Endothelial cell of umbilical vein (primary cell): ENCODE results near the gene JSRP1. TPM values are rescaled to one million over a fixed set of nuclear protein-coding genes. Genes with fewer than 3 reads are reported as not detected.

Experiments
- BruUV-seq: library from RNA; stranded (reverse); fragments of 400-500 nt; replicated peaks from 2 replicates; lab custom pipeline; 2021; lab: Mats Ljungman, UMichigan
- CTCF ChIA-PET: fragments of 300-600, 350-600 bp; sonication (Branson Sonifier 250); formaldehyde crosslinking; loops from one replicate; lab custom pipeline; 2021; ENCODE audit warnings: antibody characterized with exemption, inconsistent platforms; lab: Charles Lee
- POLR2A ChIA-PET: fragments of 300-600, 350-600 bp; sonication (Branson Sonifier 250); formaldehyde crosslinking; loops from one replicate; lab custom pipeline; 2021; ENCODE audit warnings: antibody characterized with exemption, inconsistent platforms; lab: Charles Lee
- DNase-seq: peaks from one replicate; pipeline ENCODE4 v3.0.0-alpha.2; 2011; ENCODE audit warnings: low read depth, low spot score
- FAIRE-seq: peaks from 2 replicates; lab custom pipeline; 2011; peaks lifted over from hg19 to GRCh38; lab: Jason Lieb, UNC
- H2AFZ ChIP-seq: 2 replicates; pipeline ENCODE4 v1.6.0; 2012; ENCODE audit warnings: low read depth, low read length, control low read depth, inconsistent platforms
- H3K27ac ChIP-seq: 2 replicates; pipeline ENCODE4 v1.5.1; 2011; ENCODE audit warnings: low read depth, mild to moderate bottlenecking, control low read depth, low read length, moderate library complexity; ENCODE audit not compliant: insufficient read depth
- H3K27me3 ChIP-seq, 2 experiments: 2 replicates each; pipeline versions ENCODE4 v1.6.0 to v1.6.1; 2011; ENCODE audit warnings: low read length in 2 of 2, mixed read lengths in 1 of 2; ENCODE audit not compliant: control insufficient read depth in 2 of 2, insufficient read depth in 2 of 2
- H3K36me3 ChIP-seq, 2 experiments: 2 replicates in 1 of 2; 3 replicates in 1 of 2; pipeline ENCODE4 v1.5.1; 2011; ENCODE audit warnings: low read length in 2 of 2, mild to moderate bottlenecking in 1 of 2, moderate library complexity in 1 of 2; ENCODE audit not compliant: control insufficient read depth in 2 of 2, insufficient read depth in 2 of 2; ENCODE audit errors: extremely low read depth in 1 of 2
- H3K4me1 ChIP-seq: 3 replicates; pipeline ENCODE4 v1.5.1; 2011; ENCODE audit warnings: mild to moderate bottlenecking, low read length; ENCODE audit not compliant: control insufficient read depth, insufficient read depth; ENCODE audit errors: extremely low read depth
- H3K4me2 ChIP-seq: 2 replicates; pipeline ENCODE4 v1.6.1; 2011; ENCODE audit warnings: low read length, control low read depth, mixed read lengths; ENCODE audit not compliant: insufficient read depth
- H3K4me3 ChIP-seq, 3 experiments: fragments of 200-600 bp in 1 of 3; sonication (generic), shearing (Covaris generic) in 1 of 3; replicated peaks in 1 of 3; 2 replicates each; pipeline ENCODE4 v1.5.1; 2011 to 2016; ENCODE audit warnings: control low read depth in 3 of 3, low read length in 3 of 3, mild to moderate bottlenecking in 2 of 3, inconsistent platforms in 1 of 3, low read depth in 1 of 3, moderate library complexity in 1 of 3; ENCODE audit not compliant: insufficient read depth in 1 of 3
- H3K79me2 ChIP-seq: 2 replicates; pipeline ENCODE4 v1.6.0; 2012; ENCODE audit warnings: low read length, inconsistent platforms; ENCODE audit not compliant: control insufficient read depth, insufficient read depth
- H3K9ac ChIP-seq: replicated peaks from 2 replicates; pipeline ENCODE3; 2011; ENCODE audit warnings: low read length, control low read depth; ENCODE audit not compliant: insufficient read depth; ENCODE audit errors: extremely low read depth
- H3K9me1 ChIP-seq: replicated peaks from 3 replicates; pipeline ENCODE4 v1.6.0; 2011; ENCODE audit warnings: mild to moderate bottlenecking, low read length; ENCODE audit not compliant: control insufficient read depth, insufficient read depth; ENCODE audit errors: extremely low read depth
- H3K9me3 ChIP-seq: replicated peaks from 2 replicates; pipeline ENCODE4 v1.5.1; 2012; ENCODE audit warnings: low read length, inconsistent platforms; ENCODE audit not compliant: control insufficient read depth, insufficient read depth
- H4K20me1 ChIP-seq: replicated peaks from 2 replicates; pipeline ENCODE3; 2011; ENCODE audit warnings: mild to moderate bottlenecking, low read length; ENCODE audit not compliant: control insufficient read depth, insufficient read depth; ENCODE audit errors: extremely low read depth
- EZH2 ChIP-seq: IDR thresholded peaks from 2 replicates; pipeline ENCODE4 v1.6.1; 2012; ENCODE audit warnings: borderline replicate concordance, low read depth, mild to moderate bottlenecking, moderate library complexity, low read length, inconsistent platforms; ENCODE audit not compliant: severe bottlenecking
- FOS ChIP-seq: IDR thresholded peaks from 2 replicates; pipeline ENCODE4 v1.6.1; 2011; ENCODE audit warnings: mild to moderate bottlenecking, low read length, moderate library complexity, borderline replicate concordance; ENCODE audit not compliant: insufficient read depth
- GATA2 ChIP-seq: IDR thresholded peaks from 2 replicates; pipeline ENCODE4 v1.7.0; 2011; ENCODE audit warnings: low read depth, mild to moderate bottlenecking, moderate library complexity, mixed read lengths, low read length; ENCODE audit not compliant: insufficient read length, insufficient read depth
- JUN ChIP-seq: IDR thresholded peaks from 2 replicates; pipeline ENCODE4 v1.6.1; 2011; ENCODE audit warnings: borderline replicate concordance, low read depth; ENCODE audit not compliant: insufficient read length, insufficient read depth
- MAX ChIP-seq: IDR thresholded peaks from 2 replicates; pipeline ENCODE4 v1.6.1; 2011; ENCODE audit not compliant: insufficient read depth, insufficient read length
- MYC ChIP-seq: IDR thresholded peaks from one replicate; pipeline ENCODE4 v1.6.1; 2011; ENCODE audit warnings: mild to moderate bottlenecking, low read depth, low read length
- POLR2A ChIP-seq: IDR thresholded peaks from 2 replicates; pipeline ENCODE4 v1.6.1; 2012; ENCODE audit warnings: low read depth, mild to moderate bottlenecking, control low read depth, low read length
- POLR2AphosphoS5 ChIP-seq: IDR thresholded peaks from 2 replicates; pipeline ENCODE4 v1.6.1; 2012; ENCODE audit warnings: low read depth, mild to moderate bottlenecking, control low read depth, low read length, moderate library complexity; ENCODE audit not compliant: insufficient read depth
- dilution Hi-C: fragments of 300-500 bp; cut with MboI; formaldehyde crosslinking; loops from one replicate; pipeline ENCODE4 v1.15.0; 2019; ENCODE audit warnings: low sequenced_read_pairs; ENCODE audit not compliant: extremely low pct_ligation_motif_present
- intact Hi-C: fragments of 100-400 bp; cut with micrococcal nuclease; formaldehyde crosslinking; loops from one replicate; pipeline ENCODE4 v1.10.0; 2022
- polyA plus RNA-seq, 4 experiments: library from polyadenylated mRNA; depleted of rRNA in 3 of 4; stranded (reverse) in 3 of 4; unstranded in 1 of 4; fragments of >200 nt; gene quantifications; 2 replicates each; pipeline versions ENCODE4 v1.2.1 to v1.2.3, GENCODE V29; 2011 to 2012; ENCODE audit warnings: missing spikeins in 1 of 4
- total RNA-seq: library from RNA; stranded (reverse); gene quantifications from 2 replicates; pipeline ENCODE4 v1.2.3, GENCODE V29; 2021
- TF ChIP-seq, protein P1 (sequence below), 2 donors: IDR thresholded peaks; 1 replicate in 1 of 2; 2 replicates in 1 of 2; pipeline ENCODE4 v1.5.1; 2011; ENCODE audit warnings: low read length in 2 of 2, mild to moderate bottlenecking in 2 of 2, moderate library complexity in 2 of 2, control low read depth in 1 of 2, inconsistent platforms in 1 of 2, low read depth in 1 of 2; ENCODE audit not compliant: insufficient read depth in 1 of 2; ENCODE audit errors: extremely low read depth in 1 of 2

The JSRP1 gene
- total and polyA plus RNA-seq, 2 donors (not counting 3 experiments of a cell fraction or from before 2014, with no cell fraction given), result not detected

DNA sequence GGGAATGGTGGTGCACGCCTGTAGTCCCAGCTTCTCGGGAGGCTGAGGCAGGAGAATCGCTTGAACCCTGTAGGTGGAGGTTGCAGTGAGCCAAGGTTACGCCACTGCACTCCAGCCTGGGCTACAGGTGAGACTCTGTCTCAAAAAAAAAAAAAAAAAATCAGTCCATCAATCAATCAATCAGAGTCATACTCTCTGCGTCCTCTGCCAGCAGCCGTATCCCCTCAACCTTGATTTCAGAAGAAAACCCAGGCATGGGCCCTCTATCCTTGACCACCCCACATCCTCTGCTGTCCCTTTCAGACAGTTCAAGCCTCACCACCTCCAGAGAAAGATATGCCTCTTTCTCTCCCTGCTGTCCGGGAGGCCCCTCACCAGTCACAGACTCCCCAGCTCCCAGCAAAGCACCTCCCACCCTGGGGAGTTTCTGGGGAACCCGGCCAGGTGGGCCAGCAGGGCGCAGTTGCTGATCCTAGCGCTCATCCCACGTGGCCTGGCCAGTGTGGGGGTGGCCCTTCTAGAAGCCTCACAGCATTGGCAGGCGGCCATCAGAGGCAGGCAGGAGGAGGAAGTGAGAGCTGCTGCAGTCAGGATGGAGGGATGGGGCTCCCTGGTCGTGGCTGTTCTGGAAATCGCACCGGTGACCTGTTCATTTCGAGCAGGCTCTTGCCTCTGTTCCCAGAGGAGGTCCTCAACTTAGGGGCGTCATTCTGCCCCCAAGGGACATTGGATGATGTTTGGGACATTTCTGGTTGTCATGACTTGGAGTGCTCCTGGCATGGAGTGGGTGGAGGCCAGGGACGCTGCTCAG, 10.2 kb upstream of the JSRP1 start:
- Histone ChIP-seq H3K9me3 (no peaks in the 10 kb centered on the region), H3K9me1 (no peaks in the 10 kb centered on the region), H3K4me2 (no peak overlapping the region), H3K27ac (no peak overlapping the region), H3K36me3 (peaks cover 0 to under 1% of the 10 kb centered on the region in 2 experiments), H3K9ac (no peak overlapping the region), H4K20me1 (no peaks in the 10 kb centered on the region), H3K79me2 (peaks cover 20% of the 10 kb centered on the region), H3K4me1 (peaks cover 13% of the 10 kb centered on the region), H3K4me3 (no peak overlapping the region), H3K27me3 (no peaks in the 10 kb centered on the region), H2AFZ (peak overlapping the region; percentile 57)
- DNase-seq (peak; percentile 78), FAIRE-seq (peak; percentile 96)
- intact Hi-C loops (no loop called here), dilution Hi-C loops (no loop called here)
- TF ChIP-seq MYC, result peak; percentile 64
- no peak for TF ChIP-seq JUN
- TF ChIP-seq FOS, result no peak
- peak; percentile 65 for TF ChIP-seq POLR2AphosphoS5
- no peak for TF ChIP-seq EZH2
- TF ChIP-seq POLR2A, result peak; percentile 52
- TF ChIP-seq, protein P1, sequence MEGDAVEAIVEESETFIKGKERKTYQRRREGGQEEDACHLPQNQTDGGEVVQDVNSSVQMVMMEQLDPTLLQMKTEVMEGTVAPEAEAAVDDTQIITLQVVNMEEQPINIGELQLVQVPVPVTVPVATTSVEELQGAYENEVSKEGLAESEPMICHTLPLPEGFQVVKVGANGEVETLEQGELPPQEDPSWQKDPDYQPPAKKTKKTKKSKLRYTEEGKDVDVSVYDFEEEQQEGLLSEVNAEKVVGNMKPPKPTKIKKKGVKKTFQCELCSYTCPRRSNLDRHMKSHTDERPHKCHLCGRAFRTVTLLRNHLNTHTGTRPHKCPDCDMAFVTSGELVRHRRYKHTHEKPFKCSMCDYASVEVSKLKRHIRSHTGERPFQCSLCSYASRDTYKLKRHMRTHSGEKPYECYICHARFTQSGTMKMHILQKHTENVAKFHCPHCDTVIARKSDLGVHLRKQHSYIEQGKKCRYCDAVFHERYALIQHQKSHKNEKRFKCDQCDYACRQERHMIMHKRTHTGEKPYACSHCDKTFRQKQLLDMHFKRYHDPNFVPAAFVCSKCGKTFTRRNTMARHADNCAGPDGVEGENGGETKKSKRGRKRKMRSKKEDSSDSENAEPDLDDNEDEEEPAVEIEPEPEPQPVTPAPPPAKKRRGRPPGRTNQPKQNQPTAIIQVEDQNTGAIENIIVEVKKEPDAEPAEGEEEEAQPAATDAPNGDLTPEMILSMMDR (IDR thresholded peaks at IDR 0.05; ENCODE audit: extremely low read depth in 1 of 2, insufficient read depth in 1 of 2, low read depth in 1 of 2, low read length in 2 of 2), result peak in 1 of 2 donors; percentile 1
- peak; percentile 75 for TF ChIP-seq MAX
- no peak for TF ChIP-seq GATA2
- POLR2A ChIA-PET, result no interaction called here
- CTCF ChIA-PET, result interaction anchor here (1.2 kb wide), 1 partner anchor 11 kb away, joined by 4 read pairs; no protein-coding TSS in a partner anchor
- no TSS peak for BruUV-seq
